NT2/D1 (cell line): ENCODE results near the gene CYFIP1.
A peak's percentile ranks its signal among the peaks of the same experiment; 100 is the strongest.
"Not testable (repeated sequence)": the region's sequence is repeated elsewhere in the genome, so short reads cannot be mapped to it uniquely, and the experiment has no call there.

Experiments used
- DNase-seq: peaks from one replicate; pipeline ENCODE4 v3.0.0-alpha.2; 2011; ENCODE audit warnings: low read depth, low spot score
- H3K27me3 ChIP-seq: 2 replicates; pipeline ENCODE4 v1.6.0; 2011; ENCODE audit warnings: mild to moderate bottlenecking; ENCODE audit not compliant: insufficient read length, insufficient read depth
- H3K36me3 ChIP-seq: 2 replicates; pipeline ENCODE4 v1.6.1; 2011; ENCODE audit warnings: mild to moderate bottlenecking, low read length, mixed read lengths; ENCODE audit not compliant: insufficient read depth, insufficient read length
- H3K4me1 ChIP-seq: 2 replicates; pipeline ENCODE4 v1.5.1; 2011; ENCODE audit not compliant: insufficient read depth, insufficient read length
- H3K4me3 ChIP-seq: 2 replicates; pipeline ENCODE4 v1.5.1; 2011; ENCODE audit warnings: low read depth; ENCODE audit not compliant: insufficient read length
- H3K9ac ChIP-seq: 2 replicates; pipeline ENCODE4 v1.6.0; 2011; ENCODE audit warnings: low read depth; ENCODE audit not compliant: insufficient read length
- H3K9me3 ChIP-seq: 2 replicates; pipeline ENCODE4 v1.5.1; 2011; ENCODE audit warnings: mild to moderate bottlenecking, low read length; ENCODE audit not compliant: insufficient read depth
- SUZ12 ChIP-seq: IDR thresholded peaks from 2 replicates; pipeline ENCODE4 v1.6.1; 2011; ENCODE audit not compliant: insufficient read length, insufficient read depth; ENCODE audit errors: extremely low read depth
- YY1 ChIP-seq: IDR thresholded peaks from 2 replicates; pipeline ENCODE4 v1.6.1; 2011; ENCODE audit not compliant: insufficient read length, insufficient read depth
- ZNF274 ChIP-seq: IDR thresholded peaks from 2 replicates; pipeline ENCODE4 v1.6.1; 2011; ENCODE audit warnings: mild to moderate bottlenecking, low read depth, low read length

CYFIP1 gene

DNA sequence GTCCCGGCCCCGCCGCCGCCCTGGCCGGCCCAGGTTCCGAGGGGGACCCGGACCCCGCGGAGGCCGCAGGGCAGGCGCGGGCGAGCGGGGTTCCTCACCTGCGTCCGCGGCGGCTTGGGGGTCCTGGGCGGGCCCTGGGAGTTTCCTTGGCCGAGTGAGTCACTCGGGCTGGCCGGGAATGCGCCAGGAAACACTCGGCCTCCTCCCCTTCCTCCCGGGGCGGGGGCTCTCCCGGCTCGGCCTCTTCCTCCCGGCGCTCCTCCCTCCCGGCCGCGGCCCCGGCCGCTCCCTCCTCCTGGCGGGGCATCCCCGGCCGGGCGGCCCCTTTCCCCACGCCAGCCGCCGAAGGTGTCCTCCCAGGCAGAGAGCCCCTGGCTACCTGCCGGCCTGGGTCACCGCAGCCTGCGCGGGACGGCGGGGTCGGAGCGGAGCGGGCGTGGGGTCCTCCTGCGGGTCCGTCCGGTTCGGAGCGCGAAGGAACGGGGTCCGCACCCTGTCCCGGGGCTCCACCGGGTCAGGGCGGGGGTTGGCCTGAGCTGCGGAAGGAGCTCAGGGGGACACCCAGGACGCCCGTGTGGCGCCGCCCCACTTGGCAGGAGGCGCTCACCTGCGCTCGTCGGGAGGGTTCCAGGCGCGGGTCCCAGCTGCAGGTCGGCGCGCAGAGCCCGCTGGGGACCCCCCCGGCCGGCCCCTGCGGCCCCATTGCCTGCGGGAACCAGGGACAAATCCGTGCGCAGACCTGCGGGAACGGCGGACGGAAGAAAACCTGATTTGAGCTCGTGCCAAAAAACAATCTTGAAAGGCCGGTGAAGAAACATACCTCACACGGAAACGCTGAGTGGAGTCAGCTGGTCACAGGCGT, at the start of gene CYFIP1:
TSS of gene CYFIP1 (minus strand) at position 180 of the 862 bp plus-strand sequence. CDS start 33,083 bp downstream, outside the sequence.
- Histone ChIP-seq H3K4me1 (peaks cover 2% of the 10 kb centered on the region), H3K27me3 (peaks cover 29% of the 10 kb centered on the region), H3K9me3 (no peaks in the 10 kb centered on the region), H3K4me3 (peak within 1 kb of the TSS; percentile 64), H3K36me3 (no peaks in the 10 kb centered on the region), H3K9ac (peak within 1 kb of the TSS; percentile 81)
- TF ChIP-seq YY1 (no peak), ZNF274 (no peak), SUZ12 (no peak)
- DNase-seq, result peak; percentile 47

DNA sequence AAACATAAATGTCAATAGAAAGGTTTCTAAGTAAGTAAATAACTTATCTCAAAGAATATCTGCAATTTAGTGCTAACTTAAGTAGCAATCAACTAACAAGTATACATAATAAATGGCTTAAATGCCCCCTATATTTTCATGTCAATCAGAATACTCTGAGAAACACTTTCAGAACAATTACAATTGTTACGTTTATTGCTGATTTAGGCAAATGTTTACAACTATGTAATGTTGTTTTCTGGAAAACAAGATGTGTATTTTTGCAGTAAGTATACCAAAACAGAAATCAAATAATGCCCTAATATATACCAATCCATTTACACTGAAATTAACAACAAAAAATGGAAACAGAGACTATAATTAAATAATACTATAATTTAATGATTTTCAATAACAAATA, 46.0 kb upstream of the CYFIP1 start:
- TF ChIP-seq SUZ12 (no peak), ZNF274 (no peak), YY1 (no peak)
- H3K36me3 ChIP-seq, result peaks cover 75% of the 10 kb centered on the region
- no peak overlapping the region for H3K9ac ChIP-seq
- no peaks in the 10 kb centered on the region for H3K9me3 ChIP-seq
- H3K4me3 ChIP-seq, result no peak overlapping the region
- DNase-seq, result no peak
- no peaks in the 10 kb centered on the region for H3K27me3 ChIP-seq
- H3K4me1 ChIP-seq, result no peaks in the 10 kb centered on the region

GRCh38 chr15:23022156-23022555, 42.0 kb upstream of the CYFIP1 start:
- Histone ChIP-seq H3K4me1 (no peaks in the 10 kb centered on the region), H3K27me3 (no peaks in the 10 kb centered on the region), H3K4me3 (no peak overlapping the region), H3K9me3 (no peaks in the 10 kb centered on the region), H3K36me3 (peaks cover 80% of the 10 kb centered on the region), H3K9ac (no peak overlapping the region)
- no peak for DNase-seq
- TF ChIP-seq YY1 (no peak), ZNF274 (no peak), SUZ12 (no peak)

DNA sequence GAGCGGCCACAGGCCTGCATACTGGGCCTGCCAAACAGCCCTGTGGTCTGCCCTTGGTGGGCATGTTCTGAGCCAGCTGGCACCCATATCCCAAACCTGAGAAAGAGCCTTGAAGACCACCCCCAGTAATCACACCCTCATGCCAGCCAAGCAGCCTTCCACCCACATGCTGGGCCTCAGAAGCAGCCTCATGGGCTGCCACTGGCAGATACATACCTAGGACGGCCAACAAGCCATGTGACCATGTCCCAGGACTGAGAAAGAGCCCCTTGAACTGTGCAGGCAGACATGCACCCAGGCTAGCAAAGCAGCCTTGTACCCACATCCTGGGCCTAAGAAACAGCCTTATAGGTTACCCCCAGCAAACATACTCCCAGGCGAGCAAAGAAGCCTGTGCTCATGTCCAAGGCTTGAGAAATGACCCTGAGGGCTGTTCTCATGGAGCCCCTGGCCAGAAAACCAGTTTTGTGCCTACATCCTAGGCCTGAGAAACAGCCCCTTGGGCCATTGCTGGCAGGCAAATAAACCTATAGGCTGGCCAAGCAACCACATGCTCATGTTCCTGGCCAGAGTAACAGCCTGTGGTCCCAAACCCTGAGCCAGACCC, 34.3 kb upstream of the CYFIP1 start:
- TF ChIP-seq YY1 (no peak), SUZ12 (no peak), ZNF274 (no peak)
- H3K9me3 ChIP-seq, result no peaks in the 10 kb centered on the region
- H3K4me3 ChIP-seq, result no peak overlapping the region
- H3K36me3 ChIP-seq, result peaks cover 71% of the 10 kb centered on the region
- no peak for DNase-seq
- H3K4me1 ChIP-seq, result peaks cover 5% of the 10 kb centered on the region
- no peaks in the 10 kb centered on the region for H3K27me3 ChIP-seq
- no peak overlapping the region for H3K9ac ChIP-seq

- Histone ChIP-seq H3K36me3 (peaks cover 68% of the 10 kb centered on the region), H3K4me1 (peaks cover 5% of the 10 kb centered on the region), H3K9me3 (no peaks in the 10 kb centered on the region), H3K4me3 (no peak overlapping the region), H3K9ac (no peak overlapping the region), H3K27me3 (no peaks in the 10 kb centered on the region)
- TF ChIP-seq YY1 (no peak), SUZ12 (no peak), ZNF274 (no peak)
- DNase-seq, result no peak
Measured at GRCh38 chr15:23013681-23014080, 33.5 kb upstream of the CYFIP1 start.

GRCh38 chr15:23012616-23013015, 32.4 kb upstream of the CYFIP1 start:
- H3K9me3 ChIP-seq, H3K27me3 ChIP-seq, DNase-seq, H3K4me1 ChIP-seq, H3K9ac ChIP-seq, H3K4me3 ChIP-seq: not testable (repeated sequence)
- peaks cover 69% of the 10 kb centered on the region for H3K36me3 ChIP-seq

- H3K27me3 ChIP-seq, result no peaks in the 10 kb centered on the region
- H3K4me3 ChIP-seq, result no peak overlapping the region
- H3K9me3 ChIP-seq, result no peaks in the 10 kb centered on the region
- peaks cover 78% of the 10 kb centered on the region for H3K36me3 ChIP-seq
- no peak overlapping the region for H3K9ac ChIP-seq
- no peak for TF ChIP-seq SUZ12
- H3K4me1 ChIP-seq, result no peaks in the 10 kb centered on the region
- no peak for DNase-seq
Measured at GRCh38 chr15:23003736-23004135, 23.6 kb upstream of the CYFIP1 start.
